HG03457 (cell line): ENCODE data around the gene ZGLP1.
"Not testable (repeated sequence)": the region's sequence is repeated elsewhere in the genome, so short reads cannot be mapped to it uniquely, and the experiment has no call there.

Experiments used
- ATAC-seq: cut with Tn5 transposase; IDR thresholded peaks from one replicate; pipeline ENCODE4 v1.9.1; 2021; ENCODE audit warnings: moderate number of reproducible peaks; ENCODE audit not compliant: unreplicated experiment

ZGLP1 gene

DNA sequence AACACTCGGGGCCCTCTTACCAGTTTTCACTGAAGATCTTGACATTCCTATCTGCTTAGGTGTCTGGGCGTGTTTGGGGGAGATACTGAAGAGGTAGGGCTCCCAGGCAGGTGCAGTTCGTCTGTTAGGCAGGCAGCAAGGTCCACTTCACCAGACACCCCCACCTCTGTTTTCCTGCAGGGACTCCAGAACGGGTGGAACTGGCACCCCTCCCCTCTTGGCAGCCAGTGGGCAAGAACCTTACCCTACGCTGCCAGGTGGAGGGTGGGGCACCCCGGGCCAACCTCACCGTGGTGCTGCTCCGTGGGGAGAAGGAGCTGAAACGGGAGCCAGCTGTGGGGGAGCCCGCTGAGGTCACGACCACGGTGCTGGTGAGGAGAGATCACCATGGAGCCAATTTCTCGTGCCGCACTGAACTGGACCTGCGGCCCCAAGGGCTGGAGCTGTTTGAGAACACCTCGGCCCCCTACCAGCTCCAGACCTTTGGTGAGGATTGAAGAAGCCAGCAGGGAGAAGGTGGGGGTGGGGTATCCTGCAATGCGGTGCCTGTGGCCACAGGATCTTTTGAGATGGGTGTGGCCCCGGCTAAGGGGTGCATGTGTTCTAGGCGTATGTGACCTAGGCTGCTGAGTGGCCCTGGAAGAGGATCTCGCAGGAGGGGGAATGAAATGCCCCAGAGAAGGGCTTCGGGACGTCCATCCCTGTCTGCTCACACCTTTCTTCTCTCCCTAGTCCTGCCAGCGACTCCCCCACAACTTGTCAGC is 26.1 kb downstream of the ZGLP1 start:
- no peak for ATAC-seq

GRCh38 chr19:10282043-10282442 is 27.6 kb downstream of the ZGLP1 start:
- ATAC-seq: not testable (repeated sequence)

DNA sequence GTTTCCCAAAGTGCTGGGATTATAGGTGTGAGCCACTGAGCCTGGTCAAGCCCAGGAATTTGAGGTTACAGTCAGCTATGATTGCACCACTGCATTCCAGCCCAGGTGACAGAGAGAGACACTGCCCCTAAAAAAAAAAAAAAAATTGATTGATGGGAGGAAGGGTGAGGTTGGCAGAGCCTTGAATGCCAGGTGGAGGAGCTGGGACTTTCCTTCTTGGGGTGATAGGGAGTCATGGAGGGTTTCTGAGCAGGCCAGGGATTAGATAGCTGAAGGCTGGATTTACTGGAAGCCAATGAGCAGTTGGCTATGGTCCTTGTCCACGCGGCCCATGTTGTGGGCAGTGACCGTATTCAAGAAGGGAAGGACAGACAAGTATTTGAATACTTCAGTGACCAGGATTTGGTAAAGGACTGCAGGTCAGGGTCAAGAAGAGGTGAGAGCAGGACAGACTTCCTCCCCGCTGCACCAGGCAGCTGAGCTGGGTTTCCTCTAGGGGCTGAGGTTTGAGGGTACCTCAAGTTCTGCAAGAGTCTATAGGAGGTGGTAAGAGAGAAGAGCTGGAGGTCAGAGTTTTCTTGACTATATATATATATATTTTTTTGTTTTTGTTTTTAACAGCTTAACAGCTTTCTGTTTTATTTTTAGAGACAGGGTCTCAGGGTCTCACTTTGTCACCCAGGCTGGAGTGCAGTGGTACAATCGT is 29.7 kb downstream of the ZGLP1 start:
- ATAC-seq: no peak

DNA sequence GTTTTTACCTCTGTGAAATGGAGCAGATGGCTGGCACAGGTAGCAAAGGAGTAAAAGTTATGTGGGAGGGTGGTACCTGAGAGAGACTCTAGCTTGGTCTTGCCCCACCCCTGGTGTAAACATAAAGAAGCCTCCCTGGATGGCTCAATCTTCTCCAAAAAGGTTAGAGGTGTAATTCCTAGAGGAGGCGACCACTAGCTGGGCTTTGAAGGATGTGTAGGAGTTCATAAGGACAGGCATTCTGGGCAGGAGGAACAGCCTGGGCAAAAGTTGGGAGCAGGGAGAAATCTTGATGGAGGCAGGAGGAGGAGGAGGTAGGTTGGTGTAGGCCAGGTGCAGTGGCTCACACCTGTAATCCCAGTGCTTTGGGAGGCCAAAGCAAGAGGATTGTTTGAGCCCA is 30.7 kb downstream of the ZGLP1 start:
- ATAC-seq: no peak

DNA sequence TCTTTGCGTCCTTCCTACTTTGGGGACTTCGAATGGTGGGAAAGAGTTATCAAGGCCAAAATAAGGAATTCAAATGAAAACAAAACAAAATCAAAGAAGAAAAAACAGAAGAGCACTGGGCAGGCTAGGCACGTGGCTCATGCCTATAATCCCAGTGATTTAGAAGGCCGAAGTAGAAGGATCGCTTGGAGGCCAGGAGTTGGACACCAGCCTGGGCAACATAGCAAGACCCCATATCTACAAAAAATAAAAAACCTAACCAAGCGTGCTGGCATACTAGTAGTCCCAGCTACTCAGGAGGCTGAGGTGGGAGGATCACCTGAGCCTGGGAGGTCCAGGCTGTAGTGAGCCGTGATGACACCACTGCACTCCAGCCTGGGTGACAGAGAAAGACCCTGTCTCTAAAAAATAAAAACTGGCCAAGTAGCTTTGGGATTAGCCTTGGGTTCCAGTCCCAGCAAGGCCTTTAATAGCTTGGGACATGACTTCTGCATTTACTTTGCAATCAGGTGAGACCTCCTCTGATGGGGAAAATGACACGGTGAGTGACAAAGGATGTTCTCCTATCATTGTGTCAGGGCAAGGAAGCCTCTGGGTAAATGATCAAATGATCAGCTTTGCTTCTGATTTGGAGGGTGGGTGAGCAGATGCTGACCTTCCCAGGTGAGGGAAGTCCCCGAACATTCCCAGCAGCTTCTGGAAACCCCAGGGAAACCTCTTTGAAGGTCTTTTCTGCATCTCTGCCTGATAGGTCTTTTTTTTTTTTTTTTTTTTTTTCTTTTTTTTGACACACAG is 31.6 kb downstream of the ZGLP1 start:
- ATAC-seq: no peak

- no peak for ATAC-seq
Measured at GRCh38 chr19:10274589-10274988, 35.0 kb downstream of the ZGLP1 start.

GRCh38 chr19:10271543-10272086 is 38.0 kb downstream of the ZGLP1 start:
- ATAC-seq: no peak

GRCh38 chr19:10270616-10271394 is 38.8 kb downstream of the ZGLP1 start, which contains the start of gene ICAM1:
ICAM1 (plus strand) TSS chr19:10271120; CDS start chr19:10271160, 40 bp downstream.
- no peak for ATAC-seq

DNA sequence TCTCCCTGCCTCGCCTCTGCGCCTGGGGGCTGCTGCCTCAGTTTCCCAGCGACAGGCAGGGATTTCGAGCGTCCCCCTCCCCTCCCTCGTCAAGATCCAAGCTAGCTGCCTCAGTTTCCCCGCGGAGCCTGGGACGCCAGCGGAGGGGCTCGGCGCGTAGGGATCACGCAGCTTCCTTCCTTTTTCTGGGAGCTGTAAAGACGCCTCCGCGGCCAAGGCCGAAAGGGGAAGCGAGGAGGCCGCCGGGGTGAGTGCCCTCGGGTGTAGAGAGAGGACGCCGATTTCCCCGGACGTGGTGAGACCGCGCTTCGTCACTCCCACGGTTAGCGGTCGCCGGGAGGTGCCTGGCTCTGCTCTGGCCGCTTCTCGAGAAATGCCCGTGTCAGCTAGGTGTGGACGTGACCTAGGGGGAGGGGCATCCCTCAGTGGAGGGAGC is 39.4 kb downstream of the ZGLP1 start:
- no peak for ATAC-seq

DNA sequence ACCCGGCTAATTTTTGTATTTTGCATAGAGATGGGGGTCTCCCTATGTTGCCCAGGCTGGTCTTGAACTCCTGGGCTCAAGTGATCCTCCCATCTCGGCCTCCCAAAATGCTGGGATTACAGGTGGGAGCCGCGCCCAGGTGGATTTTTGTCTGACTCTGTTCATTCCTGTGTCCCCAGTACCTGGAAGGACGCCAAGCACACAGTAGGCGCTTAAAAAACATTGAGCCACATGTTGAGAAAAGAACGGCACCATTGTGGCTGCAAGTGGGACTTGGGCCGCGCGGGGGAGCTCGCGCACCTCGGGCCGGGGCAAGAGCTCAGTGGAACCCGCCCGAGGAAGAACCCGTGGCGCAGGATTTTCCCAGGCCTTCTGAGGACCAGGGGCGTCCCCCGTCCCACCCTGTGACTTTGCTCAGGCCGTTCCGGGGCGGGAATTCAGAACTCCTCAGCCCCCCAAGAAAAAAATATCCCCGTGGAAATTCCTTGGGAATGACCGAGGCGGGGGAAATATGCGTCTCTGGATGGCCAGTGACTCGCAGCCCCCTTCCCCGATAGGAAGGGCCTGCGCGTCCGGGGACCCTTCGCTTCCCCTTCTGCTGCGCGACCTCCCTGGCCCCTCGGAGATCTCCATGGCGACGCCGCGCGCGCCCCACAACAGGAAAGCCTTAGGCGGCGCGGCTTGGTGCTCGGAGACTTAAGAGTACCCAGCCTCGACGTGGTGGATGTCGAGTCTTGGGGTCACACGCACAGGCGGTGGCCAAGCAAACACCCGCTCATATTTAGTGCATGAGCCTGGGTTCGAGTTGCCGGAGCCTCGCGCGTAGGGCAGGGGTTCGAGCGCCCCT is 40.1 kb downstream of the ZGLP1 start:
- no peak for ATAC-seq

DNA sequence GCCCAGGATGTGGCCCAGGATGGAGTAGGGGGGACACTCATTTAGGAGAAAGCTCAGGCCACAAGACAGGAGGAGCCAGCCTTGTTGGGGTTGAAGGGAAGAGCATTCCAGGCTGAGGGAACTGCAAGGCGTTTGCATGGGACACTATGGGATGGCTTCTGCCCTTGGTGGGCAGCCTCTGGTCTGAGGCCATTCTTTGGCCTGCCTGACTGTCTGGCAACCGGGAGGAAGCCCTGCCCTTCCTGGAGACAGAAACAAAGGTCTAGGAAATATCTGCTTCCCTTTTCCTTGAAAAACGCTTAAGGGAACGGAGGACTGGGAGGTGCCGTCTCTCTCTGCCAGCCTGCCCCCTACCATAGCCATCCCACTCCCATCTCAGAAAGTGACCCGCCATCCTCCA is 41.5 kb downstream of the ZGLP1 start:
- no peak for ATAC-seq

DNA sequence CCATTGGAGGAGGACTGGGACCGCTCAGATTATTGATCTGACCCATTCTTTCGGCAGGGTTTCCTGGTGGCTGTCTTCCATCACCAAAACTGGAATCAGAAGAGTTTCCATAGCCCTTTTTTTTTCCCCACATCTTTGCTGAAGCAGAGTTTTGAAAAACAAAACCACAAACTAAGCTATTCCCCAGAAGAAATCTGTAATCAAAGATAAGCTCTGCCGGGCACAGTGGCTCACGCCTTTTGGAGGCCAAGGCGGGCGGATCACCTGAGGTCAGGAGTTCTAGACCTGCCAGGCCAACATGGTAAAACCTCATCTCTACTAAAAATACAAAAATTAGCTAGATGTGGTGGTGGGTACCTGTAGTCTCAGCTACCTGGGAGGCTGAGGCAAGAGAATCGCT is 42.9 kb downstream of the ZGLP1 start:
- no peak for ATAC-seq

- ATAC-seq: no peak
Measured at GRCh38 chr19:10262771-10263170, 46.8 kb downstream of the ZGLP1 start.

- ATAC-seq: no peak
Measured at GRCh38 chr19:10260141-10260584, 49.5 kb downstream of the ZGLP1 start.

DNA sequence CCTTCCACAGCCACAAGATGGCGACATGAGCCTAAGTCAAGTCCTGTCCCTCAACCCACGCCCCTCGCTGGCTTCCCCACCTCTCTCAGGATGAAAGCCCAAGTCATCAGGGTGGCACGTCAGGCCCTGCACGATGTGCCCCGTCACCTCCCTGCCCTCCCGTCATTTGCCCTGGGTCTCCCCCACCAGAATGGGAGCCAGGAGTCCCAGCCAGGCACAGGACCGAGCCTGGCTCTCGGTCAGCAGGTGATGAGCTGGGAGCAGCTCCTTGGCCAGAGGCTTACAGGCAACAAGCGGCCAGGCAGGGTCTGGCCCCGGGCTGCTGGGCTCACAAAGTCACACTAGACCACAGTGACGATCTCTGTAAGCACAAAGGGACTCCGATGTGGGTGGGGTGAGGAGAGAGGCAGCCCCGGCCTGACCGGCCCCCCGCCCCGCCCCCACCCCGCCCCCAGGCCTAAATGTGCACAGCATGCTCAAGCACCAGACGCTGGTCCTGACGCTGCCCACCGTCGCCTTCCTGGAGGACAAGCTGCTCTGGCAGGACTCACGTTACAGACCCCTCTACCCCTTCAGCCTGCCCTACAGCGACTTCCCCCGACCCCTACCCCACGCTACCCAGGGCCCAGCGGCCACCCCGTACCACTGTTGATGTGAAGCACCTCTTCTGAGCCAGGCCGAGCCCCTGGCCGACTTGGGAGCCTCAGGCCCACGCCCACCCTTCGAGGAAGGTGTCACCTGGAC is 50.3 kb downstream of the ZGLP1 start:
- no peak for ATAC-seq

DNA sequence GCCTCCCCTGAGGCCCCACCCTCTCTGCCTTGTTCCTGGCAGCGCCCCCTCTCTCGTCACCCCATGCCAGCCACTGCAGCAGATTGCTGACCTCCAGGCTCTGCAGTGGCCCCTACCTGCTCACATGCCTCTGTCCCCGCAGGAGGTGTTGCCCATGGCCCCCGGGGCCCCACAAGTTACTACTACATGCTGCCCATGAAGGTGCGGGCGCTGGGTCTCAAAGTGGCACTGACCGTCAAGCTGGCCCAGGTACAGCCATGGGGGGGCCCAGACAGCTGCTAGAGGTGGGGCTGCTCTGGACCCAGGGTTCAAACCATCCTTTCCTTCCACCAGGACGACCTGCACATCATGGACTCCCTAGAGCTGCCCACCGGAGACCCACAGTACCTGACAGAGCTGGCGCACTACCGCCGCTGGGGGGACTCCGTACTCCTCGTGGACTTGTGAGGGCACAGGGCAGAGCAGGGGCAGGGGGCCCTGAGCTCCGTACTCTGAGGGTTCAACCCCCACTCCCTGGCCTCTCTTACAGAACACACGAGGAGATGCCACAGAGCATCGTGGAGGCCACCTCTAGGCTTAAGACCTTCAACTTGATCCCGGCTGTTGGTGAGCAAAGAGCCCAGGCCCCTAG is 51.4 kb downstream of the ZGLP1 start:
- no peak for ATAC-seq

- no peak for ATAC-seq
Measured at GRCh38 chr19:10256970-10257615, 52.5 kb downstream of the ZGLP1 start.

DNA sequence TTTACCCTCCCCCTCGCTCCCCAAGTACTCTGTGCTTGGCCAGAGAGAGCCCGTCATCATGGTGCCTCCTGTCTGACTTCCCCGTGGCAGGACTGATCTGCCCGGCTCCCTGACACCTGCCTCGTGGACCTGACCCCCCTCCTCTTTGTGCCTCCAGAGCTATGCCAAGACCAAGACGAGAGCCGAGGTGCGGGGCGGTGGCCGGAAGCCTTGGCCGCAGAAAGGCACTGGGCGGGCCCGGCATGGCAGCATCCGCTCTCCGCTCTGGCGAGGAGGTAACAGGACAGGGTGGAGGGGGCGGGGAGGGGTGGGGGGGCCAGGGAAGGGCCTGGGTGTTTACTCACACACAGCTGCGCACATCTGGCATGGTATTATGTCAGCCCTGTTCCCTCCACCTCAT is 53.1 kb downstream of the ZGLP1 start:
- ATAC-seq: no peak
